GM12878 (cell line): ENCODE data around the gene FBXO5. TPM values are rescaled to one million over a fixed set of nuclear protein-coding genes. Genes with fewer than 3 reads are reported as not detected.
A peak's percentile ranks its signal among the peaks of the same experiment; 100 is the strongest.

Experiments used
- ATAC-seq: fragments of 200-7000 bp; cut with Tn5 transposase; 3 replicates; pipeline ENCODE4 v1.9.1; 2020; ENCODE audit warnings: mild to moderate bottlenecking, moderate library complexity
- BruUV-seq: library from RNA; stranded (reverse); fragments of 400-500 nt; replicated peaks from 2 replicates; lab custom pipeline; 2021; lab: Mats Ljungman, UMichigan
- CTCF ChIA-PET: fragments of 300-600 bp; sonication (Branson Sonifier 250); formaldehyde crosslinking; extraction: SDS; loops from one replicate; lab custom pipeline; 2021; ENCODE audit warnings: inconsistent platforms; lab: Yijun Ruan, JAX
- POLR2A ChIA-PET: fragments of 350-600 bp; formaldehyde crosslinking; extraction: SDS; loops from one replicate; lab custom pipeline; 2021; ENCODE audit warnings: inconsistent platforms; lab: Charles Lee
- RAD21 ChIA-PET: fragments of 300-600 bp; sonication (Branson Sonifier 250); formaldehyde crosslinking; loops from one replicate; lab custom pipeline; 2023; ENCODE audit warnings: antibody characterized with exemption; ENCODE audit not compliant: unreplicated experiment; lab: Charles Lee
- SMC1A ChIA-PET: fragments of 300-600 bp; sonication (Branson Sonifier 250); formaldehyde crosslinking; loops from one replicate; lab custom pipeline; 2023; ENCODE audit not compliant: unreplicated experiment, uncharacterized antibody; lab: Charles Lee
- DNase-seq: peaks from one replicate; pipeline ENCODE4 v3.0.0-alpha.2; 2011; ENCODE audit warnings: low read depth, low spot score
- FAIRE-seq: peaks from 3 replicates; lab custom pipeline; 2011; peaks lifted over from hg19 to GRCh38; lab: Jason Lieb, UNC
- H2AFZ ChIP-seq: 2 replicates; pipeline ENCODE4 v1.6.0; 2011; ENCODE audit warnings: low read depth, low read length, control low read depth; ENCODE audit not compliant: control insufficient read depth
- H3K27ac ChIP-seq: 2 replicates; pipeline ENCODE4 v1.5.1; 2011; ENCODE audit warnings: control low read depth; ENCODE audit not compliant: control insufficient read depth, insufficient read depth
- H3K27me3 ChIP-seq, 2 experiments: replicated peaks in 1 of 2; 2 replicates each; pipeline versions ENCODE4 v1.6.0 to v1.6.1; 2011; ENCODE audit warnings: low read length in 1 of 2; ENCODE audit not compliant: control insufficient read depth in 2 of 2, insufficient read depth in 2 of 2
- H3K36me3 ChIP-seq, 2 experiments: 2 replicates each; pipeline ENCODE4 v1.5.1; 2011; ENCODE audit warnings: low read length in 1 of 2; ENCODE audit not compliant: control insufficient read depth in 2 of 2, insufficient read depth in 2 of 2
- H3K4me1 ChIP-seq: 2 replicates; pipeline ENCODE4 v1.6.1; 2011; ENCODE audit warnings: mild to moderate bottlenecking, low read length, moderate library complexity, mixed read lengths; ENCODE audit not compliant: control insufficient read depth, insufficient read depth
- H3K4me2 ChIP-seq: 2 replicates; pipeline ENCODE4 v1.6.0; 2011; ENCODE audit warnings: control low read depth; ENCODE audit not compliant: control insufficient read depth, insufficient read depth
- H3K4me3 ChIP-seq: fragments of 200-600 bp; sonication (generic); 2 replicates; pipeline ENCODE4 v1.5.1; 2016
- H3K79me2 ChIP-seq: 2 replicates; pipeline ENCODE4 v1.6.0; 2011; ENCODE audit warnings: low read length; ENCODE audit not compliant: control insufficient read depth, insufficient read depth
- H3K9ac ChIP-seq: 2 replicates; pipeline ENCODE4 v1.8.0; 2011; ENCODE audit warnings: low read length, control low read depth, mixed read lengths; ENCODE audit not compliant: control insufficient read depth, insufficient read depth
- H3K9me3 ChIP-seq: replicated peaks from 3 replicates; pipeline ENCODE4 v1.5.1; 2011; ENCODE audit warnings: mild to moderate bottlenecking, low read length; ENCODE audit not compliant: control insufficient read depth, insufficient read depth
- H4K20me1 ChIP-seq: 2 replicates; pipeline ENCODE4 v1.6.0; 2011; ENCODE audit not compliant: control insufficient read depth, insufficient read depth
- BHLHE40 ChIP-seq, 2 experiments: fragments of 450-650 bp in 1 of 2; IDR thresholded peaks; 2 replicates each; pipeline ENCODE4 v1.6.1; 2011 to 2017; ENCODE audit warnings: low read depth in 2 of 2, borderline replicate concordance in 1 of 2, improper control_type of control experiment in 1 of 2, low read length in 1 of 2, mild to moderate bottlenecking in 1 of 2
- E2F8 ChIP-seq: fragments of 450-650 bp; IDR thresholded peaks from 2 replicates; pipeline ENCODE4 v1.6.1; 2018; ENCODE audit warnings: mild to moderate bottlenecking, low read depth, moderate library complexity; ENCODE audit not compliant: partially characterized antibody
- MEF2A ChIP-seq: IDR thresholded peaks from 2 replicates; pipeline ENCODE4 v1.6.1; 2011; ENCODE audit warnings: low read depth, mild to moderate bottlenecking, low read length, moderate library complexity; ENCODE audit not compliant: insufficient read depth
- NR2C2 ChIP-seq: IDR thresholded peaks from 2 replicates; pipeline ENCODE4 v1.6.1; 2011; ENCODE audit warnings: borderline replicate concordance, low read depth; ENCODE audit not compliant: control insufficient read depth, insufficient read length
- RELB ChIP-seq: fragments of 450-650 bp; IDR thresholded peaks from 2 replicates; pipeline ENCODE4 v1.6.1; 2017; ENCODE audit warnings: low read depth, mild to moderate bottlenecking, moderate library complexity
- RUNX3 ChIP-seq: IDR thresholded peaks from 2 replicates; pipeline ENCODE4 v1.6.1; 2012; ENCODE audit warnings: low read length, inconsistent platforms
- WGBS: methylation state at CpG from one replicate; pipeline ENCODE4 v1.1.6; 2016; ENCODE audit warnings: low lambda C conversion rate; ENCODE audit not compliant: insufficient replicate concordance, insufficient coverage; ENCODE audit errors: missing lambda C conversion rate; 5-methylcytosine and 5-hydroxymethylcytosine counted together
- in situ Hi-C: fragments of 300-500 bp; cut with MboI; formaldehyde crosslinking; loops from 9 replicates; pipeline ENCODE4 v1.14.3; 2018; ENCODE audit warnings: mixed read lengths
- intact Hi-C: fragments of 100-400 bp; cut with micrococcal nuclease; formaldehyde crosslinking; loops from one replicate; pipeline ENCODE4 v1.14.2; 2022; ENCODE audit not compliant: unreplicated experiment
- polyA plus RNA-seq, 11 experiments: library from polyadenylated mRNA; depleted of rRNA in 4 of 11; unstranded in 6 of 11; stranded (reverse) in 5 of 11; fragments of >200 nt; fragmentation: Nextera tagmentation in 4 of 11; fragmentation: Illumina TruSeq in 1 of 11; extraction: Ambion mirVana in 4 of 11; extraction: Trizol in 1 of 11; gene quantifications; 1 replicate in 1 of 11; 2 replicates in 10 of 11; pipeline versions ENCODE4 v1.2.1 to v1.2.3, GENCODE V29; 2011 to 2016; ENCODE audit warnings: inconsistent platforms in 2 of 11, missing spikeins in 2 of 11, low read depth in 1 of 11
- total RNA-seq, 4 experiments: library from RNA; depleted of rRNA in 3 of 4; stranded (reverse); fragments of >200 nt in 3 of 4; fragmentation: Illumina TruSeq in 1 of 4; extraction: Trizol in 1 of 4; gene quantifications; 2 replicates each; pipeline versions ENCODE4 v1.2.1 to v1.2.3, GENCODE V29; 2013 to 2021
- TF ChIP-seq, protein P1 (sequence below): IDR thresholded peaks from 2 replicates; pipeline ENCODE4 v1.6.1; 2012; ENCODE audit warnings: low read depth, low read length, improper control_type of control experiment
- TF ChIP-seq, protein P2 (sequence below): fragments of 450-650 bp; formaldehyde crosslinking; IDR thresholded peaks from 2 replicates; pipeline ENCODE4 v1.5.0; 2022; ENCODE audit warnings: mild to moderate bottlenecking, missing genetic modification characterization
- TF ChIP-seq, protein P3 (sequence below): fragments of 450-650 bp; IDR thresholded peaks from 2 replicates; pipeline ENCODE4 v1.6.1; 2016; ENCODE audit warnings: mild to moderate bottlenecking, moderate library complexity, borderline replicate concordance

Gene FBXO5
- total and polyA plus RNA-seq, 10 of the 15 experiments (the other 5 are each of a cell fraction or from before 2014, with no cell fraction given) = 13.6 to 62.2 (median 37.7) TPM

- H3K9ac ChIP-seq = no peak overlapping the region
- intact Hi-C loops = loop anchor here (10.0 kb wide), 1 partner anchor 672 kb away; no protein-coding TSS in a partner anchor
- H3K4me1 ChIP-seq = peaks cover 4% of the 10 kb centered on the region; the same call in 1 of the 2 replicates
- ATAC-seq (peak; percentile 18), FAIRE-seq (no peak), DNase-seq (no peak)
- no peaks in the 10 kb centered on the region for H4K20me1 ChIP-seq
- ChIA-PET POLR2A (interaction anchor here (0.7 to 1.5 kb wide), 2 partner anchors 10 to 21 kb away, joined by 3 to 5 read pairs; no protein-coding TSS in a partner anchor), CTCF (interaction anchor here (1.2 to 2.6 kb wide), 5 partner anchors 22 to 55 kb away, joined by 4 to 11 read pairs (median 5); no protein-coding TSS in a partner anchor), RAD21 (interaction anchor here (1.1 kb wide), 1 partner anchor 24 kb away, joined by 3 read pairs; no protein-coding TSS in a partner anchor), SMC1A (interaction anchor here (0.6 to 2.9 kb wide), 9 partner anchors 9 to 29 kb away, joined by 3 to 26 read pairs (median 4); no protein-coding TSS in a partner anchor)
- BruUV-seq = no TSS peak
- peaks cover 2% of the 10 kb centered on the region; the same call in 2 of the 3 replicates for H3K9me3 ChIP-seq
- H3K27me3 ChIP-seq = no peaks in the 10 kb centered on the region
- WGBS = 48% methylated on average over 1 of the region's 1 CpG
- peaks cover 94% of the 10 kb centered on the region for H3K79me2 ChIP-seq
- peak overlapping the region; percentile 66 for H3K4me2 ChIP-seq
- H2AFZ ChIP-seq = no peak overlapping the region
- in situ Hi-C loops = loop anchor here (25.0 kb wide), 3 partner anchors 1261 to 1761 kb away; partner anchors contain the start of gene SCAF8
- peaks cover 0 to 25% of the 10 kb centered on the region in 2 experiments; a peak in 2 of 4 replicates for H3K36me3 ChIP-seq
- H3K27ac ChIP-seq = no peak overlapping the region
- H3K4me3 ChIP-seq = peak overlapping the region; percentile 44
- no peak for TF ChIP-seq RELB
- TF ChIP-seq, protein P1, sequence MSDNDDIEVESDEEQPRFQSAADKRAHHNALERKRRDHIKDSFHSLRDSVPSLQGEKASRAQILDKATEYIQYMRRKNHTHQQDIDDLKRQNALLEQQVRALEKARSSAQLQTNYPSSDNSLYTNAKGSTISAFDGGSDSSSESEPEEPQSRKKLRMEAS = no peak
- no peak for TF ChIP-seq E2F8
- TF ChIP-seq RUNX3 = no peak
- TF ChIP-seq, protein P2, sequence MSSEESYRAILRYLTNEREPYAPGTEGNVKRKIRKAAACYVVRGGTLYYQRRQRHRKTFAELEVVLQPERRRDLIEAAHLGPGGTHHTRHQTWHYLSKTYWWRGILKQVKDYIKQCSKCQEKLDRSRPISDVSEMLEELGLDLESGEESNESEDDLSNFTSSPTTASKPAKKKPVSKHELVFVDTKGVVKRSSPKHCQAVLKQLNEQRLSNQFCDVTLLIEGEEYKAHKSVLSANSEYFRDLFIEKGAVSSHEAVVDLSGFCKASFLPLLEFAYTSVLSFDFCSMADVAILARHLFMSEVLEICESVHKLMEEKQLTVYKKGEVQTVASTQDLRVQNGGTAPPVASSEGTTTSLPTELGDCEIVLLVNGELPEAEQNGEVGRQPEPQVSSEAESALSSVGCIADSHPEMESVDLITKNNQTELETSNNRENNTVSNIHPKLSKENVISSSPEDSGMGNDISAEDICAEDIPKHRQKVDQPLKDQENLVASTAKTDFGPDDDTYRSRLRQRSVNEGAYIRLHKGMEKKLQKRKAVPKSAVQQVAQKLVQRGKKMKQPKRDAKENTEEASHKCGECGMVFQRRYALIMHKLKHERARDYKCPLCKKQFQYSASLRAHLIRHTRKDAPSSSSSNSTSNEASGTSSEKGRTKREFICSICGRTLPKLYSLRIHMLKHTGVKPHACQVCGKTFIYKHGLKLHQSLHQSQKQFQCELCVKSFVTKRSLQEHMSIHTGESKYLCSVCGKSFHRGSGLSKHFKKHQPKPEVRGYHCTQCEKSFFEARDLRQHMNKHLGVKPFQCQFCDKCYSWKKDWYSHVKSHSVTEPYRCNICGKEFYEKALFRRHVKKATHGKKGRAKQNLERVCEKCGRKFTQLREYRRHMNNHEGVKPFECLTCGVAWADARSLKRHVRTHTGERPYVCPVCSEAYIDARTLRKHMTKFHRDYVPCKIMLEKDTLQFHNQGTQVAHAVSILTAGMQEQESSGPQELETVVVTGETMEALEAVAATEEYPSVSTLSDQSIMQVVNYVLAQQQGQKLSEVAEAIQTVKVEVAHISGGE (CRISPR knock-in tag) = no peak
- TF ChIP-seq BHLHE40 (IDR thresholded peaks at IDR 0.05; ENCODE audit: borderline replicate concordance in 1 of 2, low read depth in 2 of 2, low read length in 1 of 2) = no peak
- TF ChIP-seq NR2C2 = no peak
- TF ChIP-seq, protein P3, sequence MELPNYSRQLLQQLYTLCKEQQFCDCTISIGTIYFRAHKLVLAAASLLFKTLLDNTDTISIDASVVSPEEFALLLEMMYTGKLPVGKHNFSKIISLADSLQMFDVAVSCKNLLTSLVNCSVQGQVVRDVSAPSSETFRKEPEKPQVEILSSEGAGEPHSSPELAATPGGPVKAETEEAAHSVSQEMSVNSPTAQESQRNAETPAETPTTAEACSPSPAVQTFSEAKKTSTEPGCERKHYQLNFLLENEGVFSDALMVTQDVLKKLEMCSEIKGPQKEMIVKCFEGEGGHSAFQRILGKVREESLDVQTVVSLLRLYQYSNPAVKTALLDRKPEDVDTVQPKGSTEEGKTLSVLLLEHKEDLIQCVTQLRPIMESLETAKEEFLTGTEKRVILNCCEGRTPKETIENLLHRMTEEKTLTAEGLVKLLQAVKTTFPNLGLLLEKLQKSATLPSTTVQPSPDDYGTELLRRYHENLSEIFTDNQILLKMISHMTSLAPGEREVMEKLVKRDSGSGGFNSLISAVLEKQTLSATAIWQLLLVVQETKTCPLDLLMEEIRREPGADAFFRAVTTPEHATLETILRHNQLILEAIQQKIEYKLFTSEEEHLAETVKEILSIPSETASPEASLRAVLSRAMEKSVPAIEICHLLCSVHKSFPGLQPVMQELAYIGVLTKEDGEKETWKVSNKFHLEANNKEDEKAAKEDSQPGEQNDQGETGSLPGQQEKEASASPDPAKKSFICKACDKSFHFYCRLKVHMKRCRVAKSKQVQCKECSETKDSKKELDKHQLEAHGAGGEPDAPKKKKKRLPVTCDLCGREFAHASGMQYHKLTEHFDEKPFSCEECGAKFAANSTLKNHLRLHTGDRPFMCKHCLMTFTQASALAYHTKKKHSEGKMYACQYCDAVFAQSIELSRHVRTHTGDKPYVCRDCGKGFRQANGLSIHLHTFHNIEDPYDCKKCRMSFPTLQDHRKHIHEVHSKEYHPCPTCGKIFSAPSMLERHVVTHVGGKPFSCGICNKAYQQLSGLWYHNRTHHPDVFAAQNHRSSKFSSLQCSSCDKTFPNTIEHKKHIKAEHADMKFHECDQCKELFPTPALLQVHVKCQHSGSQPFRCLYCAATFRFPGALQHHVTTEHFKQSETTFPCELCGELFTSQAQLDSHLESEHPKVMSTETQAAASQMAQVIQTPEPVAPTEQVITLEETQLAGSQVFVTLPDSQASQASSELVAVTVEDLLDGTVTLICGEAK = no peak
- no peak for TF ChIP-seq MEF2A
These were observed 6.1 kb downstream of the FBXO5 start for GRCh38 chr6:152976749-152977148.
